GM21825 (cell line): ENCODE results near the gene PDAP1.
"Not testable (repeated sequence)": the region's sequence is repeated elsewhere in the genome, so short reads cannot be mapped to it uniquely, and the experiment has no call there.

Experiments
- ATAC-seq: cut with Tn5 transposase; IDR thresholded peaks from one replicate; pipeline ENCODE4 v1.9.1; 2021; ENCODE audit warnings: mild to moderate bottlenecking, moderate library complexity; ENCODE audit not compliant: unreplicated experiment

The PDAP1 gene

GRCh38 chr7:99380032-99380822 lies 28.2 kb downstream of the PDAP1 start:
- peak; percentile 42 for ATAC-seq

- ATAC-seq: not testable (repeated sequence)
Observed at GRCh38 chr7:99379693-99380031, 28.7 kb downstream of the PDAP1 start.

GRCh38 chr7:99379043-99379577 lies 29.3 kb downstream of the PDAP1 start:
- ATAC-seq: no peak

- ATAC-seq: peak; percentile 39
Observed at GRCh38 chr7:99375070-99375807, 33.2 kb downstream of the PDAP1 start.

GRCh38 chr7:99374111-99375064 lies 34.0 kb downstream of the PDAP1 start, which contains the start of gene ARPC1B:
Gene ARPC1B, plus strand, starts transcription at chr7:99374730. Its CDS starts 10,985 bp downstream, at chr7:99385715.
- ATAC-seq: peak; percentile 48

DNA sequence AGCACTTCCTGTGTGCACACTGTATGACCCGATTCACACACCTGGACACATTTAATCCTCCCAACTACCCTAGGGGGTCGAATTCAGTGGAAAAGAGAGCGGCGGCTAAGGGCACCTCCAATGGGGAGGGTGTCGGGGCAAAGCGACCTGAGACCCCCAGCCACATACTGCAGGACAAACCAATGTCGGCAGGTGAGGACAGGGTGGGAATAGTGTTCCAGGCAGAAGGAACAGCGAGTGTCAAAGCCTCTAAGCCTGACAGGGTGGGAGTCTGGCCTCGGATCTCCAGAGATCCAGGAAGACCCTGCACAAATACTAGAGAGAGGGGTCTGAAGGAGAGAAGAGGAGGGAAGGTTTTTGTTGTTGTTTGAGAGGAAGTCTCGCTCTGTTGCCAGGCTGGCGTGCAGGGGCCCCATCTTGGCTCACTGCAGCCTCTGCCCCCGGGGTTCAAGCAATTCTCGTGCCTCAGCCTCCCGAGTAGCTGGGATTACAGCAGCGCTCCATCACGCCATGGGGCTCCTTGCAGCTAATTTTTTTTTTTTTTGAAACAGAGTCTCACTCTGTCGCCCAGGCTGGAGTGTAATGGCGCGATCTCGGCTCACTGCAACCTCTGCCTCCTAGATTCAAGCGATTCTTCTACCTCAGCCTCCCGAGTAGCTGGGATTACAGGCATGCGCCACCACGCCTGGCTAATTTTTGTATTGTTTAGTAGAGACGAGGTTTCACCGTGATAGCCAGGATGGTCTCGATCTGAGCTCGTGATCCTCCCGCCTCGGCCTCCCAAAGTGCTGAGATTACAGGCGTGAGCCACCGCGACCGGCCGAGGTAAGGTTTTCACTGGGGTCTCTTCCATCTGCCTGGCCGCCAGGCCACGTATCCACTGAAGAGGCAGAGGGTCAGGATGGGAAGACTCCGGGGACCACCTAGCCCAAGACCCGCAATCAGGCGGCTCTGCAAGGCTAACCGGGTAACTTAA lies 35.0 kb downstream of the PDAP1 start:
- ATAC-seq: no peak

- ATAC-seq: no peak
Observed at GRCh38 chr7:99372275-99373090, 35.9 kb downstream of the PDAP1 start.

GRCh38 chr7:99371376-99371920 lies 36.9 kb downstream of the PDAP1 start:
- no peak for ATAC-seq

- ATAC-seq: no peak
Observed at GRCh38 chr7:99369767-99370391, 38.5 kb downstream of the PDAP1 start.

- ATAC-seq: no peak
Observed at GRCh38 chr7:99368750-99369389, 39.5 kb downstream of the PDAP1 start.

DNA sequence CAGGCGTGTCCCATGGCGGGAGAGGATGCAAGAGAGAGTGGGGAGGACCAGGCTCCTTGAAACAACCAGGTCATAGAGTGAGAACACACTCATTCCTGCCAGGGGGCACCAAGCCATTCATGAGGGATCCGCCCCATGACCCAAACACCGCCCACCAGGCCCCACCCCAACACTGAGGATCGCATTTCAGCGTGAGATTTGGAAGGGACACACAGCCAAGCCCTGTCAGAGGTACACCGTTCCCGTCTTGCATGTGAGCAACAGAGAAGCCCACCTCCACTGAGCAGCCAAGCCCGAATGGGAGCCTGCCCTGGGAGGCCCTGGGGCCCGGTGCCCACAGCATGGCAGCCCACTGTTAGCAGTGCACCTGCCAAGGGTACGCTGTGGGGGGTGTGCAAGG lies 41.8 kb downstream of the PDAP1 start:
- no peak for ATAC-seq

DNA sequence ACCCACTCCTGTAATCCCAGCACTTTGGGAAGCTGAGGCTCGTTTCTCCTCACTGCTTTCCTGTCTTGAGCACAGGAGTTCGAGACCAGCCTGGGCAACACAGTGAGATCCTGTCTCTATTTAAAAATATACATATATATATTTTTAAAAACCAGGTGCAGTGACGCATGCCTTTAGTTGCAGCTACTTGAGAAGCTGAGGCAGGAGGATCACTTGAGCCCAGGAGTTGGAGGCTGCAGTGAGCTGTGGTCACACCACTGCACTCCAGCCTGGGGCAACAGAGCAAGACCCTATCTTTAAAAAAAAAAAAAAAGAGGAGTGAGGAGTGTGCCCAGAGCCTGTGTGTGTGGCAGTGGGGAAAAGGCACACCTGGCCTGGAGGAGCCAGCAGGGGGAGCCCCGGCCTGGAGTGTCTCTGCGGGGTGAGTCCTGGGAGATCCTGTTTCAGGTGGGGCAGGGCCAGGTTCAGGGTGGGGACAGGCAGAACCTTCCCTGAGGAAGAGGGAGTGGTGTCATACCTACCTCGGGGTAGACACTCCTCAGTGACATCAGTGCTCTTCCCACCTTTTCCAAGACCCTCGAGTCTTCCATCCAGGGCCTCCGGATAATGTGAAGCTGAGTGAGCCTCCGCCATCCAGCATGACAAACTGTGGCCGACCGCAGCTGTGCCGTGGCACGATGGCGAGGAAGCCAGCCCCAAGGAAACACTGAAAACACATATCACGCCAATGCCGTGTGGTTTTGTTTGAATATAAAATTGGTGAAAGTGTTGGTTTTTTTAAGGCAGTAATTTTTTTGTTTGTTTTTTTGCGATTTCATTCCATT lies 42.9 kb downstream of the PDAP1 start:
- no peak for ATAC-seq

- ATAC-seq: no peak
Observed at GRCh38 chr7:99363286-99363685, 45.1 kb downstream of the PDAP1 start.

DNA sequence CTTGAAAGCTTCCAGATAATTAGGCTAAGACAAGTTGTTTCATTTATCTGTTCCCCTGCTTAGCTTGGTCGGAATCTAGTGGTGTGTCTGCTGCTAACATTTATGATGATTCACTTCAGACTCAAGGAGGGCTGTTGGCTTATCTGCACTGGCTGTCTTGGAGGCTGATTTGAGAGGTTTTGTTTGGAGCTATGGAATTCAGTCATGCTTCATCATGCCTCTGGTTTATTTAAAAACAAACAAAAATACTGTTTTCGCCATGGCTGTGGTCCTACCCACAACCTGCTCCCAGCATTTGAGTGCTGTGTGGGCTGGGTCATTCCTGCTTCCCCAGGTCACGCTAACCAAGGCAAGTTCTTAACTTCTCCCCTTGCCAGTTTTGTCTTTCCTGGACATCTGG lies 45.6 kb downstream of the PDAP1 start:
- no peak for ATAC-seq

- no peak for ATAC-seq
Observed at GRCh38 chr7:99359465-99360154, 48.8 kb downstream of the PDAP1 start.

GRCh38 chr7:99358521-99358920 lies 49.9 kb downstream of the PDAP1 start:
- ATAC-seq: not testable (repeated sequence)
